Tibial artery (tissue), 4 donors: ENCODE measurements around the gene RXRB.

Source experiments
- DNase-seq, 2 donors: peaks; one replicate each; pipeline ENCODE4 v3.0.0-alpha.2; 2019
- H3K27ac ChIP-seq, 2 donors: fragments of 200-600 bp; sonication (generic) in 1 of 2; 1 replicate in 1 of 2; 2 replicates in 1 of 2; pipeline ENCODE4 v1.5.1; 2018 to 2019; ENCODE audit warnings: mild to moderate bottlenecking in 1 of 2
- H3K27me3 ChIP-seq, 2 donors: fragments of 200-600 bp; sonication (generic) in 1 of 2; one replicate each; pipeline versions ENCODE4 v1.5.1 to v1.6.0; 2016 to 2019
- H3K36me3 ChIP-seq, 3 donors: fragments of 200-600 bp; sonication (generic) in 2 of 3; one replicate each; pipeline ENCODE4 v1.5.1; 2016 to 2019; ENCODE audit warnings: mild to moderate bottlenecking in 2 of 3
- H3K4me1 ChIP-seq, 4 donors: fragments of 200-600 bp; sonication (generic) in 2 of 4; 1 replicate in 3 of 4; 2 replicates in 1 of 4; pipeline ENCODE4 v1.5.1; 2016 to 2019
- H3K4me3 ChIP-seq, 2 donors: fragments of 200-600 bp; sonication (generic) in 1 of 2; 1 replicate in 1 of 2; 2 replicates in 1 of 2; pipeline ENCODE4 v1.5.1; 2018 to 2019; ENCODE audit warnings: mild to moderate bottlenecking in 2 of 2
- H3K9me3 ChIP-seq, 3 donors: fragments of 200-600 bp; sonication (generic) in 1 of 3; one replicate each; pipeline ENCODE4 v1.5.1; 2016 to 2019
- intact Hi-C: fragments of 100-400 bp; cut with DNase I; formaldehyde crosslinking; loops from one replicate; pipeline ENCODE4 v1.15.0; 2023; ENCODE audit warnings: low total_unique reads
- TF ChIP-seq, protein P1 (sequence below), 2 experiments: fragments of 200-600 bp in 1 of 2; fragments of 450-650 bp in 1 of 2; IDR thresholded peaks; one replicate each; pipeline ENCODE4 v1.5.1; 2017 to 2019; ENCODE audit warnings: antibody characterized with exemption in 2 of 2, mild to moderate bottlenecking in 1 of 2, moderate library complexity in 1 of 2

RXRB gene

DNA sequence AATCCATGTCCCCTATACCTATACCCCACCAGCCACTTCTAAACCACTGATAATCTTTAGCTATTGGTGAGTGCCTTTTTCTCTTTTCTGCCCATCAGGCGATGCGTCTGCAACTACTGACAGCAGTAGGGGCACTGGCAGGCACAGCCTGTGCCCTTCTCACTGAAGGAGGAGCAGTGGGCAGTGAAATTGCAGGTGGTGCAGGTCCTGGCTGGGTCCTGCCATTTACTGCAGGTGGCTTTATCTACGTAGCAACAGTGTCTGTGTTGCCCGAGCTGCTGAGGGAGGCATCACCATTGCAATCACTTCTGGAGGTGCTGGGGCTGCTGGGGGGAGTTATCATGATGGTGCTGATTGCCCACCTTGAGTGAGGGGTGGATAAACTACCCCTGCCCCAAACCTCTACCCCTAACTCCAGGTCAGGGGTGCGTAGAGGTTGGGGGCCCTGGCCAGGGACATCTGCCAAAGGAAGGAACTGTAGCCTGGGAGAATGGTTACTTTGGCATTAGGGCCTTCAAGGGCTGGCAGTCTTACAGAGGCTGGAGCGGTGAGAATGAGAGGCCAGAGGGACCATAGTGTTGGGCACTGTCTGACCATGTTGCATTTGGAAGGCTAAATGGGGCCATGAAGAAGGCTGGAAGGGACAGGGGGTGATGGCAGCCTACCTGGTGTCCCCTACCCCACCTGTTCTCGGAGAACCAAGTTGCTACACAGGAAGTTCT is 3.1 kb upstream of the RXRB start:
- Histone ChIP-seq H3K27me3 (no peaks in the 10 kb centered on the region), H3K27ac (no peak overlapping the region), H3K4me1 (peaks cover 0 to 65% (median 57%) of the 10 kb centered on the region in 4 donors), H3K36me3 (peaks cover 17 to 22% (median 20%) of the 10 kb centered on the region in 3 donors), H3K4me3 (no peak overlapping the region), H3K9me3 (no peaks in the 10 kb centered on the region)
- intact Hi-C loops = loop anchor here (5.0 kb wide), 1 partner anchor 306 kb away; no protein-coding TSS in a partner anchor
- TF ChIP-seq, protein P1, sequence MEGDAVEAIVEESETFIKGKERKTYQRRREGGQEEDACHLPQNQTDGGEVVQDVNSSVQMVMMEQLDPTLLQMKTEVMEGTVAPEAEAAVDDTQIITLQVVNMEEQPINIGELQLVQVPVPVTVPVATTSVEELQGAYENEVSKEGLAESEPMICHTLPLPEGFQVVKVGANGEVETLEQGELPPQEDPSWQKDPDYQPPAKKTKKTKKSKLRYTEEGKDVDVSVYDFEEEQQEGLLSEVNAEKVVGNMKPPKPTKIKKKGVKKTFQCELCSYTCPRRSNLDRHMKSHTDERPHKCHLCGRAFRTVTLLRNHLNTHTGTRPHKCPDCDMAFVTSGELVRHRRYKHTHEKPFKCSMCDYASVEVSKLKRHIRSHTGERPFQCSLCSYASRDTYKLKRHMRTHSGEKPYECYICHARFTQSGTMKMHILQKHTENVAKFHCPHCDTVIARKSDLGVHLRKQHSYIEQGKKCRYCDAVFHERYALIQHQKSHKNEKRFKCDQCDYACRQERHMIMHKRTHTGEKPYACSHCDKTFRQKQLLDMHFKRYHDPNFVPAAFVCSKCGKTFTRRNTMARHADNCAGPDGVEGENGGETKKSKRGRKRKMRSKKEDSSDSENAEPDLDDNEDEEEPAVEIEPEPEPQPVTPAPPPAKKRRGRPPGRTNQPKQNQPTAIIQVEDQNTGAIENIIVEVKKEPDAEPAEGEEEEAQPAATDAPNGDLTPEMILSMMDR (IDR thresholded peaks at IDR 0.05) = no peak
- DNase-seq = peak in 1 of 2 donors; percentile 47

DNA sequence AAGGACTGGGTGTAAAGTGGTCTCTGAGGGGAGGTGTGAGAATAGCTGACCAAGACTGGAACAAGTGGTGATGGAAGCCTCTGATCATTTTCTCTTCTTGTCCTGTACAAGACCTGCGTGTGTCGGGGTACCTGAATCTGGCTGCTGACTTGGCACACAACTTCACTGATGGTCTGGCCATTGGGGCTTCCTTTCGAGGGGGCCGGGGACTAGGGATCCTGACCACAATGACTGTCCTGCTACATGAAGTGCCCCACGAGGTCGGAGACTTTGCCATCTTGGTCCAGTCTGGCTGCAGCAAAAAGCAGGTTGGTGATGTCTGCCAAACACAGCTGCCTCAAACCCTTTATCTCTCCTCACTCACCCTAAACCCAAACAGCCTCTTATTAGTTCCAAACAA is 2.3 kb upstream of the RXRB start:
- intact Hi-C loops = loop anchor here (5.0 kb wide), 1 partner anchor 305 kb away; no protein-coding TSS in a partner anchor
- peak in 1 of 2 donors; percentile 48 for DNase-seq
- no peaks in the 10 kb centered on the region for H3K9me3 ChIP-seq
- peaks cover 0 to 73% (median 64%) of the 10 kb centered on the region in 4 donors for H3K4me1 ChIP-seq
- no peak overlapping the region for H3K4me3 ChIP-seq
- H3K27me3 ChIP-seq = no peaks in the 10 kb centered on the region
- peaks cover 17 to 25% (median 22%) of the 10 kb centered on the region in 3 donors for H3K36me3 ChIP-seq
- TF ChIP-seq, protein P1 (IDR thresholded peaks at IDR 0.05) = no peak
- no peak overlapping the region for H3K27ac ChIP-seq

DNA sequence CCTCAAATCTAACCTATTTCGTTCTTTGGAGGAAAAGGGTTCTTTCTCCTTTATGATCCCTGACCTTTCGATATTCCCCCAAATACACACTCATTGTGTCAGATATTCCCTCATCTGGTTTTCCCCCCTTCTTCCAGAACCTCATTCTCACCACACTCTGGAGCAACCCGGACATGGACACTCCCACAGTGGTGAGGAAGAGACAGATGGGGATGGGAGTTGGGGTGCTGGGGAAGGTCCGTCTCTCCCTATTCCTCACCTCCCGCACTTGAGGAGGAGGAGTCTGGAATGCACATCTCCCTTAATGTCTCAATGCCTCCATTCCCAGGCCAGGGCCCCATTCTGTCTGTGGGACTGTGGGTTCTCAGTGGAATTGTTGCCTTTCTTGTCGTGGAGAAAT is 1.5 kb upstream of the RXRB start:
- peaks cover 0 to 72% (median 60%) of the 10 kb centered on the region in 4 donors for H3K4me1 ChIP-seq

DNA sequence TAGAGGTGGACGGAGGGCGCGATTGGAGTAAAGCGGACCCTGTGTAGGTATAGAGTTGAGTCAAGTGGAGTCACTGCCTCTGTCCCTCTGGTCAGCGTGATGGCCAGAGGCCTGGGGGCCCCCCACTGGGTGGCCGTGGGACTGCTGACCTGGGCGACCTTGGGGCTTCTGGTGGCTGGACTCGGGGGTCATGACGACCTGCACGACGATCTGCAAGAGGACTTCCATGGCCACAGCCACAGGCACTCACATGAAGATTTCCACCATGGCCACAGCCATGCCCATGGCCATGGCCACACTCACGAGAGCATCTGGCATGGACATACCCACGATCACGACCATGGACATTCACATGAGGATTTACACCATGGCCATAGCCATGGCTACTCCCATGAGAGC is 681 bp upstream of the RXRB start:
- Histone ChIP-seq H3K9me3 (no peaks in the 10 kb centered on the region), H3K36me3 (peaks cover 23 to 42% (median 31%) of the 10 kb centered on the region in 3 donors), H3K4me3 (peak overlapping the region; percentile 80 to 95), H3K27me3 (no peaks in the 10 kb centered on the region), H3K27ac (peak overlapping the region; percentile 93 to 94), H3K4me1 (peaks cover 0 to 70% (median 57%) of the 10 kb centered on the region in 4 donors)
- intact Hi-C loops = loop anchor here (5.0 kb wide), 1 partner anchor 304 kb away; no protein-coding TSS in a partner anchor
- TF ChIP-seq, protein P1 (IDR thresholded peaks at IDR 0.05) = no peak
- no peak for DNase-seq

More for the DNA sequence above, 1.5 kb upstream of the RXRB start:
- TF ChIP-seq, protein P1 (IDR thresholded peaks at IDR 0.05) = no peak
- no peak for DNase-seq
- Histone ChIP-seq H3K27me3 (no peaks in the 10 kb centered on the region), H3K4me3 (peak overlapping the region; percentile 80 to 95), H3K9me3 (no peaks in the 10 kb centered on the region), H3K27ac (peak overlapping the region in 1 of 2 donors; percentile 93), H3K36me3 (peaks cover 17 to 34% (median 23%) of the 10 kb centered on the region in 3 donors)
- intact Hi-C loops = loop anchor here (5.0 kb wide), 1 partner anchor 305 kb away; no protein-coding TSS in a partner anchor

DNA sequence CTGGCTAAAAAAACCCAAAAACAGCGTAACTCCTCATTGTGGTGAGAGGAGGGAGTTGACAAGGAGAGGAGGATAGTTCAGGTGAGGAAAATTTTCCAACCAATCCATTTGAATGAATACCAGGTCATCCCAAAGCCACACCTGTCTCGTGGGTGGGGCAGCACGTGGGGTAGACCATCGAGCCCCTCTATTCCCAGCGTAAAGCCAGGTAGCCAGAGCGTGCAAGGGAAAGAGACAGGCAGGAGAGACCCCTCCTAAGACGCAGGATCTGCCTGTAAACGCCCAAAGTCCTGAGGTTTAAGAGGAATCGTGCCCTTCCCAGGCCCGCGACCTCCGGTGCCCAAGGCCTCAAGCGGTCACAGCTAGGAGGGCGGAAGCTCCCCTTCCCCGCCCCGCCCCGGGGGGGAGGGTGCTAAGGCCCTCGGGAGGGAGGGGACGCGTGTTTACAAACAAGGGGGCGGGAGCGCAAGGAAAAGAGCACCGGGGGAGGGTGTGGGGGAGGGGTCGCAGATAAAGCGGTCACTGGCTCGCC is 712 bp downstream of the RXRB start:
- intact Hi-C loops = loop anchor here (5.0 kb wide), 2 partner anchors 37 to 302 kb away; no protein-coding TSS in a partner anchor
- Histone ChIP-seq H3K36me3 (peaks cover 32 to 55% (median 45%) of the 10 kb centered on the region in 3 donors), H3K4me1 (peaks cover 0 to 64% (median 50%) of the 10 kb centered on the region in 4 donors)

More for the DNA sequence above, 712 bp downstream of the RXRB start:
- Histone ChIP-seq H3K27me3 (no peaks in the 10 kb centered on the region), H3K9me3 (no peaks in the 10 kb centered on the region), H3K27ac (peak overlapping the region; percentile 93 to 94), H3K4me3 (peak overlapping the region; percentile 80 to 95)
- DNase-seq = no peak
- TF ChIP-seq, protein P1 (IDR thresholded peaks at IDR 0.05) = no peak
